Lower leg skin (tissue), 3 donors: ENCODE measurements around the gene CFAP20DC.

ENCODE experiments used
- CTCF ChIP-seq, 3 donors: fragments of 450-650 bp; IDR thresholded peaks; one replicate each; pipeline ENCODE4 v1.5.1; 2016; ENCODE audit warnings: antibody characterized with exemption in 3 of 3, mild to moderate bottlenecking in 3 of 3, moderate library complexity in 2 of 3
- POLR2A ChIP-seq, 2 donors: fragments of 450-650 bp; IDR thresholded peaks; one replicate each; pipeline ENCODE4 v1.6.1; 2016 to 2017; ENCODE audit warnings: antibody characterized with exemption in 2 of 2, mild to moderate bottlenecking in 1 of 2, moderate library complexity in 1 of 2

- TF ChIP-seq CTCF (IDR thresholded peaks at IDR 0.05), result no peak
- no peak for TF ChIP-seq POLR2A (IDR thresholded peaks at IDR 0.05)
These were observed 210.6 kb downstream of the CFAP20DC start for GRCh38 chr3:58839187-58839586.
